ENCODE results near the gene ZDHHC1. TPM values are rescaled to one million over a fixed set of nuclear protein-coding genes. Genes with fewer than 3 reads are reported as not detected.
"Not testable (repeated sequence)": the region's sequence is repeated elsewhere in the genome, so short reads cannot be mapped to it uniquely, and the experiment has no call there.

ZDHHC1 gene
- total and polyA plus RNA-seq, 2 donors (not counting 3 experiments of a cell fraction or from before 2014, with no cell fraction given): 11.4 to 14.4 TPM

GRCh38 chr16:67378642-67379041 lies 37.6 kb downstream of the ZDHHC1 start:
- intact Hi-C loops (cut with micrococcal nuclease): no loop called here
- BruUV-seq (replicated peaks): no TSS peak
- no peaks in the 10 kb centered on the region for H4K20me1 ChIP-seq (replicated peaks; ENCODE audit: control insufficient read depth, extremely low read depth, insufficient read depth, low read length)
- no peaks in the 10 kb centered on the region for H3K79me2 ChIP-seq (ENCODE audit: control insufficient read depth, insufficient read depth, low read length)
- DNase-seq (ENCODE audit: low read depth, low spot score): no peak
- H3K4me3 ChIP-seq (replicated peaks in 1 of 3; ENCODE audit: insufficient read depth in 1 of 3, low read depth in 1 of 3, low read length in 3 of 3): no peak overlapping the region
- no peak overlapping the region for H2AFZ ChIP-seq (ENCODE audit: low read depth, low read length)
- peaks cover 0 to 4% of the 10 kb centered on the region in 2 experiments for H3K27me3 ChIP-seq (ENCODE audit: control insufficient read depth in 2 of 2, insufficient read depth in 2 of 2, low read length in 2 of 2)
- no peaks in the 10 kb centered on the region for H3K9me1 ChIP-seq (replicated peaks; ENCODE audit: control insufficient read depth, extremely low read depth, insufficient read depth, low read length)
- H3K27ac ChIP-seq (ENCODE audit: insufficient read depth, low read depth, low read length): no peak overlapping the region
- ChIA-PET POLR2A (no interaction called here), CTCF (interaction anchor here (1.3 to 2.9 kb wide), 3 partner anchors 13 to 49 kb away, joined by 3 to 9 read pairs (median 4); no protein-coding TSS in a partner anchor)
- H3K9ac ChIP-seq (replicated peaks; ENCODE audit: extremely low read depth, insufficient read depth, low read length): no peak overlapping the region
- no peaks in the 10 kb centered on the region for H3K4me1 ChIP-seq (ENCODE audit: control insufficient read depth, extremely low read depth, insufficient read depth, low read length)
- H3K4me2 ChIP-seq (ENCODE audit: insufficient read depth, low read length): no peak overlapping the region
- no peaks in the 10 kb centered on the region for H3K36me3 ChIP-seq (ENCODE audit: control insufficient read depth in 2 of 2, extremely low read depth in 1 of 2, insufficient read depth in 2 of 2, low read length in 2 of 2)
- no peak for FAIRE-seq
- TF ChIP-seq POLR2A (IDR thresholded peaks at IDR 0.05; ENCODE audit: low read depth, low read length): no peak
- no peak for TF ChIP-seq CTCF (IDR thresholded peaks at IDR 0.05; ENCODE audit: extremely low read depth in 1 of 2, insufficient read depth in 1 of 2, low read depth in 1 of 2, low read length in 2 of 2)
- no peak for TF ChIP-seq POLR2AphosphoS5 (IDR thresholded peaks at IDR 0.05; ENCODE audit: insufficient read depth, low read depth, low read length)
- TF ChIP-seq JUN (IDR thresholded peaks at IDR 0.05; ENCODE audit: borderline replicate concordance, insufficient read depth, insufficient read length, low read depth): no peak
- H3K9me3 ChIP-seq (replicated peaks; ENCODE audit: control insufficient read depth, insufficient read depth, low read length): no peaks in the 10 kb centered on the region
- dilution Hi-C loops (cut with MboI; ENCODE audit: extremely low pct_ligation_motif_present, low sequenced_read_pairs): no loop called here

GRCh38 chr16:67376012-67376411 lies 40.3 kb downstream of the ZDHHC1 start:
- H4K20me1 ChIP-seq (replicated peaks; ENCODE audit: control insufficient read depth, extremely low read depth, insufficient read depth, low read length); H3K9me3 ChIP-seq (replicated peaks; ENCODE audit: control insufficient read depth, insufficient read depth, low read length); H3K4me2 ChIP-seq (ENCODE audit: insufficient read depth, low read length); H3K9me1 ChIP-seq (replicated peaks; ENCODE audit: control insufficient read depth, extremely low read depth, insufficient read depth, low read length); H3K27ac ChIP-seq (ENCODE audit: insufficient read depth, low read depth, low read length); H3K36me3 ChIP-seq (ENCODE audit: control insufficient read depth in 2 of 2, extremely low read depth in 1 of 2, insufficient read depth in 2 of 2, low read length in 2 of 2); DNase-seq (ENCODE audit: low read depth, low spot score); H3K4me3 ChIP-seq (replicated peaks in 1 of 3; ENCODE audit: insufficient read depth in 1 of 3, low read depth in 1 of 3, low read length in 3 of 3); H3K4me1 ChIP-seq (ENCODE audit: control insufficient read depth, extremely low read depth, insufficient read depth, low read length); H3K79me2 ChIP-seq (ENCODE audit: control insufficient read depth, insufficient read depth, low read length); POLR2A ChIA-PET; H3K9ac ChIP-seq (replicated peaks; ENCODE audit: extremely low read depth, insufficient read depth, low read length); H3K27me3 ChIP-seq (ENCODE audit: control insufficient read depth in 2 of 2, insufficient read depth in 2 of 2, low read length in 2 of 2); dilution Hi-C loops (cut with MboI; ENCODE audit: extremely low pct_ligation_motif_present, low sequenced_read_pairs); H2AFZ ChIP-seq (ENCODE audit: low read depth, low read length); BruUV-seq (replicated peaks); intact Hi-C loops (cut with micrococcal nuclease); FAIRE-seq: not testable (repeated sequence)
- CTCF ChIA-PET: interaction anchor here (1.0 to 1.6 kb wide), 3 partner anchors 8 to 23 kb away, joined by 3 to 10 read pairs (median 4); no protein-coding TSS in a partner anchor
